A549 (cell line): ENCODE data around the gene CABP4. TPM values are rescaled to one million over a fixed set of nuclear protein-coding genes. Genes with fewer than 3 reads are reported as not detected.

Experiments used
- ATAC-seq, 2 experiments: fragments of 200-7000 bp in 1 of 2; fragments of >200 bp in 1 of 2; cut with Nextera tagmentation in 1 of 2; cut with Tn5 transposase in 1 of 2; 3 replicates each; pipeline versions ENCODE4 v1.8.0 to v1.9.1; 2018 to 2020; ENCODE audit warnings: mild to moderate bottlenecking in 1 of 2, moderate library complexity in 1 of 2
- CTCF ChIA-PET: fragments of 300-600 bp; sonication (Branson Sonifier 250); formaldehyde crosslinking; extraction: SDS; loops from one replicate; lab custom pipeline; 2021; ENCODE audit warnings: antibody characterized with exemption, inconsistent platforms; lab: Yijun Ruan, JAX
- POLR2A ChIA-PET: fragments of 350-600 bp; formaldehyde crosslinking; extraction: SDS; loops from one replicate; lab custom pipeline; 2021; ENCODE audit warnings: antibody characterized with exemption, inconsistent platforms; lab: Yijun Ruan, JAX
- DNase-seq, 2 experiments: peaks; one replicate each; pipeline versions ENCODE4 v3.0.0 to v3.0.0-alpha.2; 2011 to 2016; ENCODE audit warnings: low read depth in 1 of 2, low spot score in 1 of 2
- FAIRE-seq: peaks from 2 replicates; lab custom pipeline; 2011; peaks lifted over from hg19 to GRCh38; lab: Jason Lieb, UNC
- H3K27ac ChIP-seq, 2 experiments: fragments of >200 bp; sonication (Bioruptor Twin); formaldehyde crosslinking; 3 replicates each; pipeline ENCODE4 v1.5.1; 2016 to 2017
- H3K4me1 ChIP-seq: fragments of >200 bp; sonication (Bioruptor Twin); formaldehyde crosslinking; 3 replicates; pipeline ENCODE4 v1.6.1; 2016
- H3K4me2 ChIP-seq: fragments of >200 bp; sonication (Bioruptor Twin); formaldehyde crosslinking; 3 replicates; pipeline ENCODE4 v1.6.1; 2016
- H3K4me3 ChIP-seq: fragments of >200 bp; sonication (Bioruptor Twin); formaldehyde crosslinking; 3 replicates; pipeline ENCODE4 v1.5.1; 2016
- H3K9me3 ChIP-seq: fragments of >200 bp; sonication (Bioruptor Twin); formaldehyde crosslinking; 3 replicates; pipeline ENCODE4 v1.6.1; 2016
- ATOH8 ChIP-seq: fragments of 250-450 bp; sonication (Bioruptor Pico); IDR thresholded peaks from 2 replicates; pipeline ENCODE4 v1.5.0; 2020; ENCODE audit warnings: low read depth, mild to moderate bottlenecking, moderate library complexity
- CBX2 ChIP-seq: fragments of 200-600 bp; sonication (generic); IDR thresholded peaks from 2 replicates; pipeline ENCODE4 v1.6.1; 2016; ENCODE audit warnings: low read depth, mild to moderate bottlenecking, borderline replicate concordance
- CBX8 ChIP-seq: fragments of 200-600 bp; sonication (generic); IDR thresholded peaks from 2 replicates; pipeline ENCODE4 v1.6.1; 2016
- CHD2 ChIP-seq: fragments of 150-350 bp; IDR thresholded peaks from 2 replicates; pipeline ENCODE4 v1.6.1; 2014; ENCODE audit warnings: low read length; ENCODE audit not compliant: partially characterized antibody
- EHF ChIP-seq: fragments of 250-450 bp; sonication (Bioruptor Pico); IDR thresholded peaks from 2 replicates; pipeline ENCODE4 v1.5.0; 2020; ENCODE audit warnings: mild to moderate bottlenecking
- FOSL2 ChIP-seq, 2 experiments: fragments of 450-650 bp in 1 of 2; fragments of >200 bp in 1 of 2; sonication (Bioruptor Twin) in 1 of 2; formaldehyde crosslinking; IDR thresholded peaks; 2 replicates each; pipeline versions ENCODE4 v1.5.0 to v1.6.1; 2016 to 2020; ENCODE audit warnings: mild to moderate bottlenecking in 1 of 2, moderate library complexity in 1 of 2
- FOXS1 ChIP-seq: fragments of 250-450 bp; sonication (Bioruptor Pico); IDR thresholded peaks from 2 replicates; pipeline ENCODE4 v1.5.0; 2020; ENCODE audit warnings: mild to moderate bottlenecking, moderate library complexity
- HEYL ChIP-seq: fragments of 250-450 bp; sonication (Bioruptor Pico); IDR thresholded peaks from 2 replicates; pipeline ENCODE4 v1.8.0; 2021; ENCODE audit warnings: mild to moderate bottlenecking, moderate library complexity
- HMGXB4 ChIP-seq: fragments of 250-450 bp; sonication (Bioruptor Pico); IDR thresholded peaks from 2 replicates; pipeline ENCODE4 v1.5.0; 2021; ENCODE audit warnings: mild to moderate bottlenecking, moderate library complexity, borderline replicate concordance
- HOXA7 ChIP-seq: fragments of 250-450 bp; sonication (Bioruptor Pico); IDR thresholded peaks from 2 replicates; pipeline ENCODE4 v1.5.0; 2020; ENCODE audit warnings: mild to moderate bottlenecking, moderate library complexity
- HOXB13 ChIP-seq: fragments of 250-450 bp; sonication (Bioruptor Pico); IDR thresholded peaks from 2 replicates; pipeline ENCODE4 v1.5.0; 2020; ENCODE audit warnings: low read depth, mild to moderate bottlenecking, moderate library complexity
- HOXB5 ChIP-seq: fragments of 250-450 bp; sonication (Bioruptor Pico); IDR thresholded peaks from 2 replicates; pipeline ENCODE4 v1.5.0; 2020; ENCODE audit warnings: mild to moderate bottlenecking, moderate library complexity
- MAX ChIP-seq: IDR thresholded peaks from 2 replicates; pipeline ENCODE4 v1.6.1; 2012
- MAZ ChIP-seq: fragments of 150-350 bp; IDR thresholded peaks from 2 replicates; pipeline ENCODE4 v1.6.1; 2014; ENCODE audit warnings: antibody characterized with exemption, low read depth, low read length, borderline replicate concordance
- MYC ChIP-seq: IDR thresholded peaks from 2 replicates; pipeline ENCODE4 v1.6.1; 2012; ENCODE audit warnings: mild to moderate bottlenecking, inconsistent platforms, low read length, improper control_type of control experiment, borderline replicate concordance
- PBX3 ChIP-seq: IDR thresholded peaks from 2 replicates; pipeline ENCODE4 v1.6.1; 2012
- RAD21 ChIP-seq, 2 experiments: fragments of >200 bp in 1 of 2; sonication (Bioruptor Twin) in 1 of 2; formaldehyde crosslinking in 1 of 2; IDR thresholded peaks in 1 of 2; conservative IDR thresholded peaks in 1 of 2; 2 replicates in 1 of 2; 3 replicates in 1 of 2; pipeline ENCODE4 v1.6.1; 2012 to 2018; ENCODE audit warnings: inconsistent platforms in 1 of 2
- RCOR1 ChIP-seq: fragments of 150-350 bp; IDR thresholded peaks from 2 replicates; pipeline ENCODE4 v1.6.1; 2014; ENCODE audit warnings: antibody characterized with exemption, low read length, low read depth
- REST ChIP-seq: fragments of 200-600 bp; sonication (generic); IDR thresholded peaks from 2 replicates; pipeline ENCODE4 v1.6.1; 2016; ENCODE audit warnings: antibody characterized with exemption, mild to moderate bottlenecking, moderate library complexity
- RFX5 ChIP-seq: fragments of 450-650 bp; IDR thresholded peaks from 2 replicates; pipeline ENCODE4 v1.7.1; 2014; ENCODE audit warnings: antibody characterized with exemption, mild to moderate bottlenecking, moderate library complexity
- ZFP36 ChIP-seq: fragments of 450-650 bp; IDR thresholded peaks from 2 replicates; pipeline ENCODE4 v1.6.1; 2014; ENCODE audit warnings: borderline replicate concordance; ENCODE audit not compliant: partially characterized antibody
- WGBS: methylation state at CpG from one replicate; pipeline ENCODE4 v1.1.6; 2017; ENCODE audit errors: missing lambda C conversion rate; 5-methylcytosine and 5-hydroxymethylcytosine counted together
- polyA plus RNA-seq, 4 experiments: library from polyadenylated mRNA; depleted of rRNA in 3 of 4; stranded (reverse); fragments of >200 nt; fragmentation: RNase III in 1 of 4; extraction: RNeasy Plus Mini Kit Qiagen cat#74134 plus additional on column Dnase treatment in 1 of 4; gene quantifications; 2 replicates in 3 of 4; 3 replicates in 1 of 4; pipeline ENCODE4 v1.2.3, GENCODE V29; 2011 to 2017

The CABP4 gene
- polyA plus RNA-seq, 2 of the 4 experiments (the other 2 are of a cell fraction): not detected

GRCh38 chr11:67433536-67434394 is 21.4 kb upstream of the CABP4 start:
- FAIRE-seq: no peak
- Histone ChIP-seq H3K27ac (no peak overlapping the region), H3K9me3 (no peaks in the 10 kb centered on the region), H3K4me2 (no peak overlapping the region), H3K4me1 (peaks cover 19% of the 10 kb centered on the region; the same call in 2 of the 3 replicates), H3K4me3 (no peak overlapping the region)
- TF ChIP-seq FOXS1 (CRISPR knock-in tag) (no peak), MYC (no peak), PBX3 (no peak), RCOR1 (no peak), RFX5 (no peak), MAX (no peak), CHD2 (no peak), HMGXB4 (CRISPR knock-in tag) (no peak), ZFP36 (no peak), HOXA7 (CRISPR knock-in tag) (no peak), CBX8 (no peak), RAD21 (conservative IDR thresholded peaks at IDR 0.05 in 1 of 2, IDR thresholded peaks at IDR 0.05 in 1 of 2) (no peak), HOXB13 (CRISPR knock-in tag) (no peak), HEYL (CRISPR knock-in tag) (no peak), FOSL2 (IDR thresholded peaks at IDR 0.05) (no peak), FOSL2 (CRISPR knock-in tag; IDR thresholded peaks at IDR 0.05) (no peak), CBX2 (no peak), MAZ (no peak), EHF (CRISPR knock-in tag) (no peak), HOXB5 (no peak), ATOH8 (no peak)
- no peak for ATAC-seq
- CTCF ChIA-PET: interaction anchor here (1.0 to 1.7 kb wide), 3 partner anchors 18 to 72 kb away, joined by 3 to 4 read pairs (median 4); partner anchors contain the start of genes GPR152 and PITPNM1
- POLR2A ChIA-PET: no interaction called here
- WGBS: 91% methylated on average over 17 of the region's 22 CpGs
- DNase-seq: no peak

- WGBS: 89% methylated on average over 19 of the region's 23 CpGs
- no peak for DNase-seq
- POLR2A ChIA-PET: no interaction called here
- FAIRE-seq: no peak
- no peak for ATAC-seq
- Histone ChIP-seq H3K4me1 (peaks cover 17% of the 10 kb centered on the region; the same call in 2 of the 3 replicates), H3K4me2 (no peak overlapping the region), H3K27ac (no peak overlapping the region), H3K4me3 (no peak overlapping the region), H3K9me3 (no peaks in the 10 kb centered on the region)
- CTCF ChIA-PET: interaction anchor here (1.7 kb wide), 1 partner anchor 18 kb away, joined by 4 read pairs; the partner anchor contains the start of gene GPR152
- TF ChIP-seq REST: no peak
These were observed 20.7 kb upstream of the CABP4 start for GRCh38 chr11:67434395-67434881.
